CMK (cell line): ENCODE data around the gene RPIA.
"Not testable (repeated sequence)": the region's sequence is repeated elsewhere in the genome, so short reads cannot be mapped to it uniquely, and the experiment has no call there.

Source experiments
- DNase-seq: peaks from one replicate; pipeline ENCODE4 v3.0.0-alpha.2; 2010; ENCODE audit warnings: low read depth

RPIA gene

DNA sequence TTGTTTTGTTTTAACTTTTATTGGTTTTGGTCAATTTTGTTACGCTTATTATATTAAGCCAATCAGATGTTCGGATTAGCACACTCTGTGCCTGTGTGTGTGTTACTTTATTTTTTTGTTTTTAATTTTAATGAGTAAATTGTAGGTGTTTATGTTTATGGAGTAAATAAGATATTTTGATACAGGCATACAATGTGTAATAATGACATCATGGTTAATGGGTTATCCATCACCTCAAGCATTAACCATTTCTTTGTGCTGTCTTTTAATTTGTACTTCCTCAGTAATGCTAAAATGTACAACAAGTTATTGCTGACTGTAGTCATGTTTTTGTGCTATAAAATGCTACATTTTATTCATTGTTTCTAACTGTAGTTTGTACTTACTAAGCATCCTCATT lies 97.7 kb downstream of the RPIA start:
- not testable (repeated sequence) for DNase-seq

- not testable (repeated sequence) for DNase-seq
These were observed 104.5 kb downstream of the RPIA start for GRCh38 chr2:88795932-88796331.

DNA sequence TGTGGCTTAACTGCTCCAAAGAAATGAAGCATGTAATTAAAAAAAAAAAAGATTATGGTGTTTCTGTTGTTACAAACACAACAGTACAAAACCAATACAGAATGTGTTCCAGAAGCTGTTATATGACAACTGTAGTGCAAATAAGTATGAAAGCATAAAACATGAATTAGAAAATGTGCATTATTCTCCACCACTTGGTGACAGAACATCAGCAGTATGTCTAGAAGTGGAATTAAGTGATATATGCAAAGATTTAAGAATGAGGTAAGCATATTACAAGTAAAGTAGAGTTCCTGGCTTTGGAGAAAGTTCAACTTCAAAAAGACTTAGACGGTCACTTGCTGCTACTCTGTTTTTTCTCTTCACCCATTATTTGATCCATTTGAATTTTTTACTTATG lies 105.0 kb downstream of the RPIA start:
- DNase-seq = not testable (repeated sequence)

DNA sequence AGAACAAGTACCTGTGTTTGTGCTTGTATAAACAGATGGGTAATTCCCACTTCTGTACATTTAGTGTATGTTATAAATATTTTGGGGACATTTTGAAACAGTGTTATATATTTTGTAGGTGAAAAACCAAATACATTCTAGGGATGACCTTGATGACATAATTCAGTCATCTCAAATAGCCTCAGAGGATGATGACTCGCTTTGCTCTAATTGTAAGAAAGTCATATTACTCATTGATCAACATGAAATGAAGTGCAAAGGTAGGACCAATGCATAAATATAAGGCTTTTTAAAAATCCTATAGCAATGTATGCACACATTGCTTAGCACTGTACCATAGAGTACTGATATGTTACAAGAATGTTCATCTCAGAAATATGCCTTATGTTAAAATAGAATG lies 105.7 kb downstream of the RPIA start:
- DNase-seq = not testable (repeated sequence)
